ENCODE measurements around the gene ZC3H7B. TPM values are rescaled to one million over a fixed set of nuclear protein-coding genes. Genes with fewer than 3 reads are reported as not detected.

ZC3H7B gene
- total RNA-seq, 4 donors from 2014 or later: 29.5 to 43.6 (median 35.7) TPM

- H3K9me3 ChIP-seq: no peaks in the 10 kb centered on the region
- no peaks in the 10 kb centered on the region for H3K36me3 ChIP-seq
- DNase-seq: no peak
- TF ChIP-seq POLR2A (IDR thresholded peaks at IDR 0.05) (no peak), EP300 (IDR thresholded peaks at IDR 0.05; ENCODE audit: low read depth) (no peak), CTCF (IDR thresholded peaks at IDR 0.05) (no peak), POLR2AphosphoS5 (IDR thresholded peaks at IDR 0.05) (no peak)
- H3K27me3 ChIP-seq: no peaks in the 10 kb centered on the region
- H3K4me1 ChIP-seq: peaks cover 6 to 34% (median 17%) of the 10 kb centered on the region in 4 donors
- H3K27ac ChIP-seq: peak overlapping the region; percentile 27 to 83 (median 72)
- intact Hi-C loops (cut with DNase I; ENCODE audit: low total_unique reads) (no loop called here), in situ Hi-C loops (cut with MboI; ENCODE audit: low pct_ligation_motif_present in 1 of 4, low pct_unique_long_range_greater_than_20kb in 1 of 4, low sequenced_read_pairs in 3 of 4) (no loop called here)
- 57% methylated on average over 17 of the region's 17 CpGs; no CpG with 5 or more reads in 1 of the 2 donors for WGBS, 2 donors (ENCODE audit: low coverage in 1 of 2)
- peak overlapping the region in 2 of 4 donors; percentile 13 to 36 for H3K4me3 ChIP-seq
These were observed 65.2 kb downstream of the ZC3H7B start for GRCh38 chr22:41366323-41367029.

- Histone ChIP-seq H3K9me3 (no peaks in the 10 kb centered on the region), H3K36me3 (no peaks in the 10 kb centered on the region), H3K27me3 (no peaks in the 10 kb centered on the region), H3K27ac (peak overlapping the region; percentile 63 to 83 (median 72)), H3K4me3 (peak overlapping the region; percentile 13 to 36 (median 26)), H3K4me1 (peaks cover 6 to 34% (median 17%) of the 10 kb centered on the region in 4 donors)
- 5% methylated on average over 20 of the region's 21 CpGs; no CpG with 5 or more reads in 1 of the 2 donors for WGBS, 2 donors (ENCODE audit: low coverage in 1 of 2)
- peak; percentile 95 for DNase-seq
- intact Hi-C loops (cut with DNase I; ENCODE audit: low total_unique reads): no loop called here
- TF ChIP-seq CTCF (IDR thresholded peaks at IDR 0.05) (peak; percentile 8 to 52 (median 18)), POLR2AphosphoS5 (IDR thresholded peaks at IDR 0.05) (peak; percentile 75 to 90 (median 83)), POLR2A (IDR thresholded peaks at IDR 0.05) (peak; percentile 39), EP300 (IDR thresholded peaks at IDR 0.05; ENCODE audit: low read depth) (no peak)
- in situ Hi-C loops (cut with MboI; ENCODE audit: low pct_ligation_motif_present in 1 of 4, low pct_unique_long_range_greater_than_20kb in 1 of 4, low sequenced_read_pairs in 3 of 4): no loop called here
These were observed 65.8 kb downstream of the ZC3H7B start for GRCh38 chr22:41367039-41367679.

GRCh38 chr22:41367680-41368542 is 66.6 kb downstream of the ZC3H7B start:
- no peaks in the 10 kb centered on the region for H3K9me3 ChIP-seq
- in situ Hi-C loops (cut with MboI; ENCODE audit: low pct_ligation_motif_present in 1 of 4, low pct_unique_long_range_greater_than_20kb in 1 of 4, low sequenced_read_pairs in 3 of 4) (no loop called here), intact Hi-C loops (cut with DNase I; ENCODE audit: low total_unique reads) (no loop called here)
- peak; percentile 6 to 29 (median 13) for TF ChIP-seq POLR2AphosphoS5 (IDR thresholded peaks at IDR 0.05)
- TF ChIP-seq POLR2A (IDR thresholded peaks at IDR 0.05): no peak
- peak in 1 of 5 experiments; percentile 4 for TF ChIP-seq CTCF (IDR thresholded peaks at IDR 0.05)
- DNase-seq: peak; percentile 30
- peak overlapping the region; percentile 63 to 83 (median 72) for H3K27ac ChIP-seq
- WGBS, 2 donors (ENCODE audit: low coverage in 1 of 2): 53% methylated on average over 16 of the region's 18 CpGs; no CpG with 5 or more reads in 1 of the 2 donors
- H3K4me3 ChIP-seq: peak overlapping the region; percentile 13 to 36 (median 26)
- H3K36me3 ChIP-seq: no peaks in the 10 kb centered on the region
- H3K27me3 ChIP-seq: no peaks in the 10 kb centered on the region
- H3K4me1 ChIP-seq: peaks cover 6 to 34% (median 17%) of the 10 kb centered on the region in 4 donors
